IMR-90 (cell line): ENCODE data around the gene SSH2. TPM values are rescaled to one million over a fixed set of nuclear protein-coding genes. Genes with fewer than 3 reads are reported as not detected.

ENCODE experiments used
- ATAC-seq: fragments of 200-7000 bp; cut with Tn5 transposase; 2 replicates; pipeline ENCODE4 v1.9.1; 2020; ENCODE audit warnings: low read depth, mild to moderate bottlenecking, moderate library complexity
- BruUV-seq: library from RNA; stranded (reverse); fragments of 400-500 nt; replicated peaks from 2 replicates; lab custom pipeline; 2021; lab: Mats Ljungman, UMichigan
- CTCF ChIA-PET: fragments of 300-600 bp; formaldehyde crosslinking; extraction: SDS; loops from one replicate; lab custom pipeline; 2021; ENCODE audit warnings: antibody characterized with exemption; lab: Yijun Ruan, JAX
- POLR2A ChIA-PET: fragments of 300-600 bp; sonication (Branson Sonifier 250); formaldehyde crosslinking; loops from one replicate; lab custom pipeline; 2022; ENCODE audit warnings: antibody characterized with exemption; ENCODE audit not compliant: unreplicated experiment; lab: Charles Lee
- DNase-seq: peaks from one replicate; pipeline ENCODE4 v3.0.0; 2013
- H2AFZ ChIP-seq: replicated peaks from 2 replicates; pipeline ENCODE3; 2013; ENCODE audit warnings: low read length, mild to moderate bottlenecking; ENCODE audit not compliant: poor library complexity
- H2AK5ac ChIP-seq: 2 replicates; pipeline ENCODE4 v1.6.1; 2013; ENCODE audit warnings: low read depth, low read length, inconsistent platforms
- H2AK9ac ChIP-seq: replicated peaks from 2 replicates; pipeline ENCODE3; 2013; ENCODE audit warnings: mild to moderate bottlenecking, low read depth, low read length, moderate library complexity; ENCODE audit not compliant: poor library complexity
- H2BK120ac ChIP-seq: 2 replicates; pipeline ENCODE4 v1.6.1; 2013; ENCODE audit warnings: low read depth, low read length, inconsistent platforms
- H2BK15ac ChIP-seq: 3 replicates; pipeline ENCODE4 v1.6.1; 2013; ENCODE audit warnings: low read depth, low read length, inconsistent platforms
- H2BK20ac ChIP-seq: 2 replicates; pipeline ENCODE4 v1.6.1; 2013; ENCODE audit warnings: low read depth, mild to moderate bottlenecking, inconsistent platforms, low read length, moderate library complexity
- H2BK5ac ChIP-seq: 2 replicates; pipeline ENCODE4 v1.6.1; 2013; ENCODE audit warnings: mild to moderate bottlenecking, low read depth, low read length, inconsistent platforms; ENCODE audit not compliant: poor library complexity, severe bottlenecking
- H3K14ac ChIP-seq: replicated peaks from 2 replicates; pipeline ENCODE4 v1.6.1; 2013; ENCODE audit warnings: low read depth, low read length, inconsistent platforms
- H3K18ac ChIP-seq: 2 replicates; pipeline ENCODE4 v1.6.1; 2013; ENCODE audit warnings: low read depth, low read length, control low read depth
- H3K23ac ChIP-seq: 2 replicates; pipeline ENCODE4 v1.6.1; 2013; ENCODE audit warnings: low read depth, low read length, inconsistent platforms
- H3K27ac ChIP-seq: 2 replicates; pipeline ENCODE4 v1.5.1; 2013; ENCODE audit warnings: mild to moderate bottlenecking, control low read depth, low read length; ENCODE audit not compliant: insufficient read depth
- H3K27me3 ChIP-seq: 2 replicates; pipeline ENCODE4 v1.6.1; 2013; ENCODE audit warnings: low read length; ENCODE audit not compliant: control insufficient read depth, insufficient read depth
- H3K36me3 ChIP-seq: 2 replicates; pipeline ENCODE4 v1.6.1; 2013; ENCODE audit warnings: low read length, mixed read lengths; ENCODE audit not compliant: control insufficient read depth, insufficient read depth
- H3K4ac ChIP-seq: 2 replicates; pipeline ENCODE4 v1.6.1; 2013; ENCODE audit warnings: low read depth, low read length, inconsistent platforms
- H3K4me1 ChIP-seq: 2 replicates; pipeline ENCODE4 v1.6.1; 2013; ENCODE audit warnings: low read length, mixed read lengths; ENCODE audit not compliant: control insufficient read depth, insufficient read depth
- H3K4me2 ChIP-seq: 2 replicates; pipeline ENCODE4 v1.6.1; 2013; ENCODE audit warnings: low read depth, mild to moderate bottlenecking, control low read depth, low read length, moderate library complexity
- H3K4me3 ChIP-seq: 2 replicates; pipeline ENCODE4 v1.5.1; 2013; ENCODE audit warnings: low read depth, mild to moderate bottlenecking, control low read depth, low read length, moderate library complexity; ENCODE audit not compliant: insufficient read depth
- H3K56ac ChIP-seq: 2 replicates; pipeline ENCODE4 v1.6.1; 2013; ENCODE audit warnings: low read length, inconsistent platforms; ENCODE audit not compliant: insufficient read depth; ENCODE audit errors: extremely low read depth
- H3K79me1 ChIP-seq, 2 experiments: 2 replicates each; pipeline ENCODE4 v1.6.1; 2013; ENCODE audit warnings: low read length in 2 of 2, inconsistent platforms in 1 of 2, low read depth in 1 of 2
- H3K9ac ChIP-seq: 2 replicates; pipeline ENCODE4 v1.6.1; 2013; ENCODE audit warnings: low read depth, low read length, control low read depth
- H3K9me1 ChIP-seq: 2 replicates; pipeline ENCODE4 v1.6.1; 2013; ENCODE audit warnings: low read length, inconsistent platforms; ENCODE audit not compliant: insufficient read depth
- H3K9me3 ChIP-seq: 2 replicates; pipeline ENCODE4 v1.6.1; 2013; ENCODE audit warnings: low read length; ENCODE audit not compliant: control insufficient read depth, insufficient read depth
- H4K20me1 ChIP-seq: 2 replicates; pipeline ENCODE4 v1.6.1; 2013; ENCODE audit warnings: low read length, inconsistent platforms; ENCODE audit not compliant: insufficient read depth
- H4K5ac ChIP-seq: 2 replicates; pipeline ENCODE4 v1.6.1; 2013; ENCODE audit warnings: mild to moderate bottlenecking, low read depth, low read length, control low read depth
- H4K8ac ChIP-seq, 2 experiments: 2 replicates each; pipeline ENCODE4 v1.6.1; 2013; ENCODE audit warnings: low read depth in 2 of 2, low read length in 2 of 2, control low read depth in 1 of 2, inconsistent platforms in 1 of 2
- H4K91ac ChIP-seq: 2 replicates; pipeline ENCODE4 v1.6.1; 2013; ENCODE audit warnings: low read depth, low read length, inconsistent platforms; ENCODE audit not compliant: insufficient read depth
- BHLHE40 ChIP-seq: fragments of 150-350 bp; IDR thresholded peaks from 2 replicates; pipeline ENCODE4 v1.6.1; 2016; ENCODE audit warnings: mild to moderate bottlenecking, low read depth, low read length
- CEBPB ChIP-seq: IDR thresholded peaks from 2 replicates; pipeline ENCODE4 v1.6.1; 2012; ENCODE audit warnings: low read depth, low read length, improper control_type of control experiment
- CHD1 ChIP-seq: IDR thresholded peaks from 2 replicates; pipeline ENCODE4 v1.6.1; 2012; ENCODE audit warnings: low read depth, low read length, improper control_type of control experiment
- FOS ChIP-seq: fragments of 150-350 bp; IDR thresholded peaks from 2 replicates; pipeline ENCODE4 v1.6.1; 2016; ENCODE audit warnings: low read depth, low read length
- MAFK ChIP-seq: IDR thresholded peaks from 2 replicates; pipeline ENCODE4 v1.6.1; 2012; ENCODE audit warnings: low read depth, low read length, improper control_type of control experiment
- NFE2L2 ChIP-seq: fragments of 150-350 bp; IDR thresholded peaks from 2 replicates; pipeline ENCODE4 v1.6.1; 2016; ENCODE audit warnings: low read depth, mild to moderate bottlenecking, low read length
- POLR2A ChIP-seq: IDR thresholded peaks from 2 replicates; pipeline ENCODE4 v1.6.1; 2012; ENCODE audit warnings: mild to moderate bottlenecking, low read depth, low read length
- RAD21 ChIP-seq: IDR thresholded peaks from 2 replicates; pipeline ENCODE4 v1.6.1; 2012; ENCODE audit warnings: low read length, improper control_type of control experiment
- RCOR1 ChIP-seq: IDR thresholded peaks from 2 replicates; pipeline ENCODE4 v1.6.1; 2012; ENCODE audit warnings: mild to moderate bottlenecking, low read length, improper control_type of control experiment; ENCODE audit not compliant: insufficient replicate concordance
- RFX5 ChIP-seq: IDR thresholded peaks from 2 replicates; pipeline ENCODE4 v1.8.0; 2012; ENCODE audit warnings: low read depth, mild to moderate bottlenecking, low read length, moderate library complexity
- WGBS, 2 experiments: methylation state at CpG; one replicate each; pipeline versions ENCODE4 v1.1.5 to v1.1.7; 2013; ENCODE audit warnings: missing lambda C conversion rate in 2 of 2; ENCODE audit not compliant: insufficient read length in 1 of 2; ENCODE audit errors: extremely low coverage in 2 of 2; 5-methylcytosine and 5-hydroxymethylcytosine counted together
- dilution Hi-C: fragments of 300-500 bp; cut with HindIII; formaldehyde crosslinking; loops from one replicate; pipeline ENCODE4 v1.14.3; 2018; ENCODE audit warnings: low sequenced_read_pairs; ENCODE audit not compliant: unreplicated experiment
- in situ Hi-C: fragments of 300-500 bp; cut with MboI; formaldehyde crosslinking; loops from 3 replicates; pipeline ENCODE4 v1.14.3; 2019; ENCODE audit warnings: low sequenced_read_pairs, inconsistent platforms, mixed read lengths
- intact Hi-C: fragments of 100-400 bp; cut with micrococcal nuclease; formaldehyde crosslinking; loops from 2 replicates; pipeline ENCODE4 v1.10.0; 2022
- polyA plus RNA-seq, 3 experiments: library from polyadenylated mRNA; depleted of rRNA; stranded (reverse); fragments of >200 nt; gene quantifications; 2 replicates each; pipeline ENCODE4 v1.2.3, GENCODE V29; 2012; ENCODE audit warnings: low replicate concordance in 1 of 3
- total RNA-seq: library from RNA; depleted of rRNA; stranded (reverse); fragments of >200 nt; gene quantifications from 2 replicates; pipeline ENCODE4 v1.2.3, GENCODE V29; 2012
- TF ChIP-seq, protein P1 (sequence below): conservative IDR thresholded peaks from 2 replicates; pipeline ENCODE4 v1.5.1; 2012; ENCODE audit warnings: mild to moderate bottlenecking, low read depth, low read length, improper control_type of control experiment
- TF ChIP-seq, protein P2 (sequence below): fragments of 150-350 bp; IDR thresholded peaks from 2 replicates; pipeline ENCODE4 v1.6.1; 2016; ENCODE audit warnings: low read depth, mild to moderate bottlenecking, low read length, moderate library complexity, borderline replicate concordance

Gene SSH2
- total and polyA plus RNA-seq, 2 of the 4 experiments (the other 2 are of a cell fraction) = 9.3 TPM

DNA sequence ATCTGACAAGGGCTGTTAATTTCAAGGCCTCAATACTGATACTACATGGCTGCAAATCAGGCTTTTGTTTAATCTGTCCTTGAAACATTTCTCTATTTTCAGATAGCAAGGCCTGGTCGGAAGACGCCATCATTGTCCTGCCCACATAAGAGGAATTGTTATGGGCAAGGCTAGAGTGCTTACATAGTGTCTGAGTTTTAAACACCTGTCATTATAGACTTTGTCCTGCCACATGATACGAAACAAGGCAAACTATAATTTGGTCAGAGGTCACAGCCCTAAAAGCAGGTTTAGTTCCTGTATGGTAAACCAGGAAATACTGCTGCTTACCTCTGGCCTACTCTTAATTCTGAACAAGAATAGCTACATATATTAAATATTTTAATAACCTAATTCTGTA, 104.4 kb downstream of the SSH2 start:
- CTCF ChIA-PET = interaction anchor here (0.6 kb wide), 1 partner anchor 136 kb away, joined by 3 read pairs; no protein-coding TSS in a partner anchor
- no peak for ATAC-seq

More for the DNA sequence above, 104.4 kb downstream of the SSH2 start:
- H2AK9ac ChIP-seq = no peak overlapping the region
- H2BK5ac ChIP-seq = no peak overlapping the region
- DNase-seq = no peak
- WGBS, 2 experiments = no CpG with 5 or more reads among the region's 3 CpGs
- no peak overlapping the region for H3K4me2 ChIP-seq
- no peak overlapping the region for H3K18ac ChIP-seq
- H2BK120ac ChIP-seq = no peak overlapping the region
- dilution Hi-C loops = no loop called here
- no peak overlapping the region for H3K27ac ChIP-seq
- TF ChIP-seq BHLHE40 = no peak
- TF ChIP-seq RCOR1 = no peak
- TF ChIP-seq POLR2A = no peak
- no peak for TF ChIP-seq CEBPB
- TF ChIP-seq FOS = no peak
- TF ChIP-seq RFX5 = no peak
- TF ChIP-seq, protein P1, sequence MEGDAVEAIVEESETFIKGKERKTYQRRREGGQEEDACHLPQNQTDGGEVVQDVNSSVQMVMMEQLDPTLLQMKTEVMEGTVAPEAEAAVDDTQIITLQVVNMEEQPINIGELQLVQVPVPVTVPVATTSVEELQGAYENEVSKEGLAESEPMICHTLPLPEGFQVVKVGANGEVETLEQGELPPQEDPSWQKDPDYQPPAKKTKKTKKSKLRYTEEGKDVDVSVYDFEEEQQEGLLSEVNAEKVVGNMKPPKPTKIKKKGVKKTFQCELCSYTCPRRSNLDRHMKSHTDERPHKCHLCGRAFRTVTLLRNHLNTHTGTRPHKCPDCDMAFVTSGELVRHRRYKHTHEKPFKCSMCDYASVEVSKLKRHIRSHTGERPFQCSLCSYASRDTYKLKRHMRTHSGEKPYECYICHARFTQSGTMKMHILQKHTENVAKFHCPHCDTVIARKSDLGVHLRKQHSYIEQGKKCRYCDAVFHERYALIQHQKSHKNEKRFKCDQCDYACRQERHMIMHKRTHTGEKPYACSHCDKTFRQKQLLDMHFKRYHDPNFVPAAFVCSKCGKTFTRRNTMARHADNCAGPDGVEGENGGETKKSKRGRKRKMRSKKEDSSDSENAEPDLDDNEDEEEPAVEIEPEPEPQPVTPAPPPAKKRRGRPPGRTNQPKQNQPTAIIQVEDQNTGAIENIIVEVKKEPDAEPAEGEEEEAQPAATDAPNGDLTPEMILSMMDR = no peak
- no peak for TF ChIP-seq RAD21
- TF ChIP-seq, protein P2, sequence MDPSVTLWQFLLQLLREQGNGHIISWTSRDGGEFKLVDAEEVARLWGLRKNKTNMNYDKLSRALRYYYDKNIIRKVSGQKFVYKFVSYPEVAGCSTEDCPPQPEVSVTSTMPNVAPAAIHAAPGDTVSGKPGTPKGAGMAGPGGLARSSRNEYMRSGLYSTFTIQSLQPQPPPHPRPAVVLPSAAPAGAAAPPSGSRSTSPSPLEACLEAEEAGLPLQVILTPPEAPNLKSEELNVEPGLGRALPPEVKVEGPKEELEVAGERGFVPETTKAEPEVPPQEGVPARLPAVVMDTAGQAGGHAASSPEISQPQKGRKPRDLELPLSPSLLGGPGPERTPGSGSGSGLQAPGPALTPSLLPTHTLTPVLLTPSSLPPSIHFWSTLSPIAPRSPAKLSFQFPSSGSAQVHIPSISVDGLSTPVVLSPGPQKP = no peak
- TF ChIP-seq CHD1 = no peak
- no peak for TF ChIP-seq NFE2L2
- no peak for TF ChIP-seq MAFK
- H2BK15ac ChIP-seq = no peak overlapping the region
- no peak overlapping the region for H2AFZ ChIP-seq
- no peaks in the 10 kb centered on the region for H3K27me3 ChIP-seq
- H3K9me1 ChIP-seq = no peaks in the 10 kb centered on the region; the same call in 1 of the 2 replicates
- no peaks in the 10 kb centered on the region for H3K9me3 ChIP-seq
- no TSS peak for BruUV-seq
- POLR2A ChIA-PET = no interaction called here
- peaks cover 2 to 6% of the 10 kb centered on the region in 2 experiments; a peak in 2 of 4 replicates for H3K79me1 ChIP-seq
- no peak overlapping the region for H4K91ac ChIP-seq
- no peak overlapping the region for H4K5ac ChIP-seq
- no peak overlapping the region for H3K4me3 ChIP-seq
- no peak overlapping the region for H3K23ac ChIP-seq
- no peak overlapping the region for H2AK5ac ChIP-seq
- no peak overlapping the region for H3K14ac ChIP-seq
- H4K8ac ChIP-seq = no peak overlapping the region
- no peak overlapping the region for H2BK20ac ChIP-seq
- no peaks in the 10 kb centered on the region for H4K20me1 ChIP-seq
- no peaks in the 10 kb centered on the region for H3K36me3 ChIP-seq
- no peak overlapping the region for H3K56ac ChIP-seq
- no peak overlapping the region for H3K4ac ChIP-seq
- no peak overlapping the region for H3K9ac ChIP-seq
- in situ Hi-C loops = no loop called here
- no peaks in the 10 kb centered on the region for H3K4me1 ChIP-seq
- intact Hi-C loops = loop anchor here (5.0 kb wide), 1 partner anchor 42 kb away; no protein-coding TSS in a partner anchor
